ENCODE results near the gene FLNA.

- TF ChIP-seq CTCF (IDR thresholded peaks at IDR 0.05; ENCODE audit: insufficient read depth, low read depth, low read length) (no peak), EZH2 (IDR thresholded peaks at IDR 0.05; ENCODE audit: insufficient read depth, low read length) (no peak)
Measured at GRCh38 chrX:154404625-154405192, 30.3 kb upstream of the FLNA start.

Data from astrocyte (in vitro differentiated cells and primary cell).